GM23248 (cell line): ENCODE measurements around the gene VPS13D. TPM values are rescaled to one million over a fixed set of nuclear protein-coding genes. Genes with fewer than 3 reads are reported as not detected.

Source experiments
- DNase-seq: peaks from one replicate; pipeline ENCODE4 v3.0.0-alpha.2; 2015
- H2AFZ ChIP-seq: fragments of 200-600 bp; sonication (generic); 2 replicates; pipeline ENCODE4 v1.6.1; 2016; ENCODE audit warnings: antibody characterized with exemption
- H3F3A ChIP-seq: fragments of 200-600 bp; sonication (generic); 2 replicates; pipeline ENCODE4 v1.6.1; 2016; ENCODE audit warnings: mild to moderate bottlenecking, antibody characterized with exemption, mixed run types; ENCODE audit not compliant: insufficient read depth
- H3K27ac ChIP-seq: fragments of 200-600 bp; sonication (generic); 2 replicates; pipeline ENCODE4 v1.5.1; 2016; ENCODE audit warnings: mild to moderate bottlenecking
- H3K27me3 ChIP-seq: fragments of 200-600 bp; sonication (generic); replicated peaks from 2 replicates; pipeline ENCODE4 v1.6.1; 2016; ENCODE audit warnings: mild to moderate bottlenecking; ENCODE audit not compliant: insufficient read depth
- H3K36me3 ChIP-seq: fragments of 200-600 bp; sonication (generic); 2 replicates; pipeline ENCODE4 v1.6.1; 2016; ENCODE audit warnings: low read depth, mild to moderate bottlenecking
- H3K4me1 ChIP-seq: fragments of 200-600 bp; sonication (generic); 2 replicates; pipeline ENCODE4 v1.6.1; 2016; ENCODE audit warnings: mild to moderate bottlenecking; ENCODE audit not compliant: insufficient read depth
- H3K4me2 ChIP-seq: fragments of 200-600 bp; sonication (generic); one replicate; pipeline ENCODE4 v1.6.1; 2016; ENCODE audit warnings: mild to moderate bottlenecking; ENCODE audit not compliant: unreplicated experiment
- H3K4me3 ChIP-seq: fragments of 200-600 bp; sonication (generic); 2 replicates; pipeline ENCODE4 v1.5.1; 2016; ENCODE audit warnings: mild to moderate bottlenecking
- H3K79me2 ChIP-seq: fragments of 200-600 bp; sonication (generic); 2 replicates; pipeline ENCODE4 v1.6.1; 2016; ENCODE audit warnings: mild to moderate bottlenecking; ENCODE audit not compliant: insufficient read depth
- H3K9ac ChIP-seq: fragments of 200-600 bp; sonication (generic); 2 replicates; pipeline ENCODE4 v1.6.1; 2016; ENCODE audit warnings: mild to moderate bottlenecking
- H3K9me2 ChIP-seq: fragments of 200-600 bp; sonication (generic); 2 replicates; pipeline ENCODE4 v1.6.1; 2016; ENCODE audit warnings: mixed run types, mild to moderate bottlenecking, moderate library complexity; ENCODE audit not compliant: insufficient read depth
- H3K9me3 ChIP-seq: fragments of 200-600 bp; sonication (generic); one replicate; pipeline ENCODE4 v1.6.1; 2017; ENCODE audit warnings: low read depth
- H4K20me1 ChIP-seq: fragments of 200-600 bp; sonication (generic); 2 replicates; pipeline ENCODE4 v1.6.0; 2016; ENCODE audit not compliant: insufficient read depth
- EZH2 ChIP-seq: fragments of 200-600 bp; sonication (generic); IDR thresholded peaks from 2 replicates; pipeline ENCODE4 v1.6.1; 2018; ENCODE audit warnings: antibody characterized with exemption, mild to moderate bottlenecking; ENCODE audit not compliant: insufficient read depth, poor library complexity, severe bottlenecking
- EZH2phosphoT487 ChIP-seq: fragments of 200-600 bp; sonication (generic); IDR thresholded peaks from 2 replicates; pipeline ENCODE4 v1.6.1; 2018; ENCODE audit warnings: antibody characterized with exemption, moderate library complexity, mild to moderate bottlenecking, low read depth; ENCODE audit not compliant: insufficient read depth
- WGBS, 2 experiments: methylation state at CpG; one replicate each; pipeline ENCODE4 v1.1.6; 2015 to 2017; ENCODE audit warnings: low lambda C conversion rate in 2 of 2, low coverage in 1 of 2; ENCODE audit errors: missing lambda C conversion rate in 2 of 2; 5-methylcytosine and 5-hydroxymethylcytosine counted together
- in situ Hi-C: fragments of 300-500 bp; cut with MboI; formaldehyde crosslinking; loops from 2 replicates; pipeline ENCODE4 v1.15.0; 2020
- polyA plus RNA-seq: library from polyadenylated mRNA; unstranded; fragments of >200 nt; fragmentation: Nextera tagmentation; extraction: Ambion mirVana; gene quantifications from 2 replicates; pipeline ENCODE4 v1.2.1, GENCODE V29; 2016
- total RNA-seq: library from RNA; depleted of rRNA; stranded (reverse); fragments of >200 nt; shearing (Covaris generic); gene quantifications from 2 replicates; pipeline ENCODE4 v1.2.3, GENCODE V29; 2014

VPS13D gene
- total and polyA plus RNA-seq, 2 experiments from 2014 or later = 6.8 to 16.4 TPM

DNA sequence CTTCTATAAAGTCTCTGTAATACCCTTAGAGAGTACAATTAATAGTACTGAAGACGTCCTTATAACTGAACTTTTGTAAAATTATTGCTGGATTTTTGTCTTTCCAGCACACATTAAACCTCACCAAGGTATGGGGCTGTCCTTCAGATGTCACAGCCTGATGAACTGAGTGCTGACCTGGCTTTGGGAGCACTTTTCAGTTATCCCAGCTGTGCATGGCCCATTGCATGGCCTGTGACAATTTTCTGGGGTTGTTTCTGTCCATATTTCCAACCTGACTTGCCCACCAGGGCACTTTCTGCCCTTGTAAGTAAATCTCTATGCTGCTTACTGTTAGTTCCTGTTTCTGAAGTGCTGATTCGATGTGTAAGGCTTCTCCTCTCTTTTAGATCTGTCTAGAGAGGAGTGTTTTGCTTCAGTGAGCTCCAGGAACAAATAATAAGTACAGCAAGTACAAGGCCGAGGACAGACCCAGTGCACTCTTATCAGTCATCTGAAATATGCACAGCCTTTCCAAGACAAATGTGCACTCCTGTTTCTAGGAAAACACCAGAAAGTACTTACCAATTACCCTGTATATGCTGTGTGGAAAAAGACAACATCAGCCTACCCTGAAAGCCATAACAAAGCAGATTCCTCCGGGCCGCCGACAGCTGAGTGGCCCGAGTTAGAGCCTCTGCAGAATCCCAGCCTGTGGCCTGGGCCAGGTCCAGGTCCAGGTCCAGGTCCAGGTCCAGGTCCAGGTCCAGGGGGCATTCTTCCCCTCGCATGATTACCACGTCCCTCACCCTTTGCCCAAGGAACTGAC is 266.5 kb downstream of the VPS13D start:
- no peak overlapping the region for H3K9ac ChIP-seq
- 97% methylated on average over 9 of the region's 9 CpGs for WGBS, 2 experiments
- no peak overlapping the region for H3K4me3 ChIP-seq
- H3K9me2 ChIP-seq = no peaks in the 10 kb centered on the region
- no peak for DNase-seq
- H3K4me2 ChIP-seq = no peak overlapping the region
- H3F3A ChIP-seq = peaks cover 12% of the 10 kb centered on the region; the same call in 1 of the 2 replicates
- H3K36me3 ChIP-seq = 0 out of 2 replicates have a peak, but pooled peaks cover 7% of the 10 kb centered on the region
- H3K27ac ChIP-seq = no peak overlapping the region
- no peak for TF ChIP-seq EZH2phosphoT487
- in situ Hi-C loops = no loop called here
- no peaks in the 10 kb centered on the region for H4K20me1 ChIP-seq
- H2AFZ ChIP-seq = no peak overlapping the region
- H3K9me3 ChIP-seq = no peaks in the 10 kb centered on the region
- no peaks in the 10 kb centered on the region for H3K79me2 ChIP-seq
- H3K27me3 ChIP-seq = no peaks in the 10 kb centered on the region
- H3K4me1 ChIP-seq = peaks cover 18% of the 10 kb centered on the region

DNA sequence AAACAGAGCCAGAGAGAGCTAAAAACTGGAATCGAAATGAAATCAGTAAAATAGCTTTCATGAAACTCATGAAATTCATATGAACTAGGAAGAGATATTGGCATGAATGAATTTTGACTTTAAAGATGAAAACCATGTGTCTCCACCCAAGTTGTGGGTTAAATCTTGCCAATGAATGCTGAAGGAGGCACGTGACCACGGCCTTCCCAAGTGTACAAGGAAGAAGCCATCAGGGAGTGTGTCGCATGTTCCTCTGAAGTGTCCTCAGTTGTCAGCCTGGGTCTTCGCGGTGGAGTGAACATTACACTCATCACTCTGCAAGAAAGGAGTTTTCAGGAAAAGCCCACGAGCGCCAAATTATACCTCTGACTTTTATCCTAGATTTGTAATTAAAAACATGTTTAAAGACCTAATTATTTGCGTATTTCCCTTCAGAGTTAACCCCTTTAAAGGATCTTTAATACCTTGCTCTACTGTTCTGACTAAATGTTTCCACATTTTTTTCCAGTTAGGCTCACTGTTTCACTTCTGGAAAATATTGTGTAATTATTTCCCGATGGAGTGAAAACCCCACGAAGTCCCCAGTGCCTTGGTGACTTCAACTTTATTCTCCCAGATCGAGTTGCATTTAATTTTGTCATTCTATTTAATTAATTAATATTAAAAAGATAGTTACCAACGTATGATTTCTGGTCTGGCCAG is 269.9 kb downstream of the VPS13D start:
- Histone ChIP-seq H3K4me1 (peaks cover 24% of the 10 kb centered on the region), H4K20me1 (no peaks in the 10 kb centered on the region), H3K4me2 (peak overlapping the region; percentile 51), H3K9me3 (no peaks in the 10 kb centered on the region), H3K9me2 (no peaks in the 10 kb centered on the region), H3K27me3 (no peaks in the 10 kb centered on the region), H3K79me2 (no peaks in the 10 kb centered on the region), H3K4me3 (no peak overlapping the region), H2AFZ (peak overlapping the region; percentile 1; the same call in 1 of the 2 replicates), H3F3A (peaks cover 14% of the 10 kb centered on the region; the same call in 1 of the 2 replicates), H3K36me3 (no peaks in the 10 kb centered on the region), H3K9ac (peak overlapping the region; percentile 4; the same call in 1 of the 2 replicates), H3K27ac (peak overlapping the region; percentile 2; the same call in 1 of the 2 replicates)
- TF ChIP-seq EZH2phosphoT487 (no peak), EZH2 (no peak)
- peak; percentile 71 for DNase-seq
- in situ Hi-C loops = no loop called here
- WGBS, 2 experiments = 6 to 10% methylated on average over 13 of the region's 13 CpGs

DNA sequence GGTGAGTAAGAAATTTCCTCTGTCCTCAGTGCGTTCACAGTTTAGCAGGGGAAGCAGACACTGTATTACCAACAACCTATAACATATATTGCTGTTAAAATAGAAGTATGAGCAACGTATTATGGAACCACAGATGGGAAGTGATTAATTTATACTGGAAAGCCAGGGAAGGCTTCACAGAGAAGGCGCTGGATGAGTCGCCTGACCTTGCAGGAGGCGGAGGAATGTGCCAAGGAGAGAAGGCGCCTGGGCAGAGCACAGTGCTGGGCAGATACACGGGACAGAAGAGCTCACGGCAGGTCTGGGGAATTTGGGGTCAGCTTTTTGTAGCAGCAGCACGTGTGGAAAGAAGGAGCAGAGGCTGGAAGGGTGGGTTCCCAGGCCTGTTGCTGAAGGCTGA is 271.8 kb downstream of the VPS13D start:
- Histone ChIP-seq H3K27me3 (no peaks in the 10 kb centered on the region), H3K4me3 (no peak overlapping the region), H4K20me1 (no peaks in the 10 kb centered on the region), H3K27ac (no peak overlapping the region), H3K79me2 (no peaks in the 10 kb centered on the region), H3F3A (peaks cover 14% of the 10 kb centered on the region; the same call in 1 of the 2 replicates), H3K36me3 (no peaks in the 10 kb centered on the region), H3K4me2 (peak overlapping the region; percentile 40), H3K4me1 (peaks cover 24% of the 10 kb centered on the region), H3K9me3 (no peaks in the 10 kb centered on the region), H2AFZ (no peak overlapping the region), H3K9ac (no peak overlapping the region), H3K9me2 (no peaks in the 10 kb centered on the region)
- DNase-seq = peak; percentile 89
- in situ Hi-C loops = no loop called here
- WGBS, 2 experiments = 55 to 57% methylated on average over 9 of the region's 9 CpGs
- no peak for TF ChIP-seq EZH2
- TF ChIP-seq EZH2phosphoT487 = no peak

DNA sequence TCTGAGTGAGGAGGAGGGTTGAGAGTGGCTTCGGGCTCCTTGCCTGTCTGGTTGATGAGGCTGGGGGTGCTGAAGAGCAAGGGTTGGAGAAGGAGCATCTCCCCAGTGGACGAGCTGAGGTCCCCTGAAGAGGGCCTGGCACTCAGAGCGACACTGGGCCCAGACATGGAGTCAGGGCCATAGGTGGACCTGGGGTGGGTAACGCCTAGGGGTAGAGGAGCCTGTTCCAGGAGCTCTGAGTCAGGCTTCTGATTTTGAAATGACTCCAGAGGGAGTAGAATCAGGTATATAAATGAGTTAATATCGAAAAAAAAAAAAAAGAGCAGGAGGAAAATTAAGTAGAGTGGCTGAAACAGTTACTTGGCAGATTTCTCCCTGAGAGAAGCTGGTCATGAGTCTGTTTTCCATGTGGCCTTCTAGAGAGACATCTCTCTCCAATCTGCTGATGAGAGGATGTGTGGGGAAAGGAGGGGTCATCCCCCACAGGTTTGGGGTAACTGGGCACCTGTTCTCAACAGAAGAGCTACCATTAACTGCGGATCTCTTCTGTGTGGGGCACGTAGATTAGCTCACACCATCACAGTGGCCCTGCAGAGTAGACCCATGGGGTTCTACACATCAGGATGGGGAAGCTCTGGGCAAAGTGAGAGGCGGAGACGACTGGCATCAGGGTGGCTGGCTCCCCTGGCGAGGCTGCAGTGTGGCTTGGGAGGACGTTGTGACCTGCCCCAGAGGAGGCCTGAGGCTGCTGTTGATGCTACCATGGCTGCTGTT is 272.7 kb downstream of the VPS13D start:
- Histone ChIP-seq H3K4me1 (peaks cover 24% of the 10 kb centered on the region), H3K9ac (no peak overlapping the region), H4K20me1 (no peaks in the 10 kb centered on the region), H3K9me2 (no peaks in the 10 kb centered on the region), H3K27ac (no peak overlapping the region), H3K79me2 (no peaks in the 10 kb centered on the region), H3K4me3 (no peak overlapping the region), H3K4me2 (peak overlapping the region; percentile 40), H3F3A (peaks cover 14% of the 10 kb centered on the region; the same call in 1 of the 2 replicates), H2AFZ (no peak overlapping the region), H3K36me3 (no peaks in the 10 kb centered on the region), H3K27me3 (no peaks in the 10 kb centered on the region), H3K9me3 (no peaks in the 10 kb centered on the region)
- WGBS, 2 experiments = 87 to 88% methylated on average over 11 of the region's 11 CpGs
- TF ChIP-seq EZH2 (no peak), EZH2phosphoT487 (no peak)
- in situ Hi-C loops = no loop called here
- DNase-seq = no peak
